NCI-H2029 treated with DMSO at 0.1 percent for 48 hours (cell line): ENCODE measurements around the gene SHISAL2A.

ENCODE experiments used
- DNase-seq: peaks from one replicate; lab custom pipeline; 2025; lab: John Stamatoyannopoulos, UW

The SHISAL2A gene

GRCh38 chr1:52632732-52633290 is at the start of gene SHISAL2A:
Gene SHISAL2A (plus strand): TSS chr1:52633168. CDS start chr1:52633494, 326 bp downstream.
- DNase-seq: no peak

DNA sequence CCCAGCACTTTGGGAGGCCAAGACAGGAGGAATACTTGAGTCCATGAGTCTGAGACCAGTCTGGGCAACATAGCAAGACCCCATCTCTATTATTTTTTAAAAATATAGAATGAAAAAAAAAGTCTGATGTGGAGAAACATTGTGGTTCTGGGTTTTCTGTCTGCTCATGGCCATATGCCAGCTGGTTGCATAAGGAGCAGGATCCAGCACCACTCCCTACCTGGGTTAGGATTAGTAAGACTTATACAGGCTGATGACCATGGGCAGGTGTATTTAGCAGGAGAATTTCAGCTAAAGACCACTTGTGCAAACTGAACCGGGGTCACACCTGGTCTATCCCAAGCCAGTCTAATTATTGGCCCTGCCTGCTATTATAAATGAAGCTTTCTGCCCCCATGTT is 47.5 kb upstream of the SHISAL2A start:
- DNase-seq: no peak

DNA sequence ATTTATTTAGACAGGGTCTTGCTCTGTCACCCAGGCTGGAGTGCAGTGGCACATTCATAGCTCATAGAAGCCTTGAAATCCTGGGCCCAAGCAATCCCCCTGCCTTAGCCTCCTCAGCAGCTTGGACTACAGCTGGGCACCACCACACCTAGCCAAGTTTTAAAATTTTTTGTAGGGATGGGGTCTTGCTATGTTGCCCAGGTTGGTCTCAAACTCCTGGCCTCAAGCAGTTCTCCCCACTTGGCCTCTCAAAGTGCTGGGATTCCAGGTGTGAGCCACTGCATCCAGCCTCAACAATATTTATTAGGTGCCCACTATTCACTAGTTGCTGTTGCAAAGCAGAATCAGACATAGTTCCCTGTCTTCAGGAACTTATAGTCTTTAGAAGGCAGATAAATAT is 44.9 kb upstream of the SHISAL2A start:
- no peak for DNase-seq

GRCh38 chr1:52588535-52588934 is 44.4 kb upstream of the SHISAL2A start:
- DNase-seq: no peak

DNA sequence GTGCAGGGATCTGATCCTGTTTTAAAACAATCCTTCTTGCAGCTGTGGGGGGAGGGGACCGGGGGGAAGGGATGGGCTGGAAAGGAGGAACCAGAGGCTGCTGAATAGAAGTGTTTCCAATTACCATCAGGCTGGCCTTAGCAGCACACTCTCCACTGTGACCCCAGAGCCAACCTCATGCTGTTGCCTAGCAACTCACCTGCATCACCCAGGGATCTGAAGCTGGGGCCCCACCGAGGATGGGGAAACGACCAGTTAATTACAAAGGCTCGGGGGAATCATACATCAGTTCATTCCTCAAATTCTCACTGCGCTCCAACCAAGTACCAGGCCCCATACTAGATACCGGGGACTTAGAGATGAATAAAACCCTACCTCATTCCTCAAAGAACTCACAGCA is 42.7 kb upstream of the SHISAL2A start:
- no peak for DNase-seq

GRCh38 chr1:52592637-52593323 is 40.2 kb upstream of the SHISAL2A start:
- DNase-seq: no peak

DNA sequence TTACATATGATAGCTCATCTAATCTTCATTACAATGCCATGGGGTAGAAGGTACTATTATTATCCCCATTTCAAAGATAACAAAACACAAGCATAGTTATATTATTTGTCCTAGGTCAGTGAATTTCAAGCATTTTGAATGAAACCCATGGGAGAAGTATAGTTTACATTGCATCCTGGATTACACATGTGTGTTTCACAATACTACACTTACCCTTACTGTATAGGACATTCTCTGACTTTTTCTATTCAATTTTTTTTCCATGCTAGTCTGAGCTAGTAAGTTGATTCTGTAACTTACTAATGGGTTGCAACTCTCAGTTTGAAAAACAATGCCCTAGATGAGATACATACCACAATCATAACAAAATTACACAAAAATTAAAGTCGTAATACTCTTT is 39.5 kb upstream of the SHISAL2A start:
- DNase-seq: no peak

GRCh38 chr1:52595061-52595460 is 37.9 kb upstream of the SHISAL2A start:
- no peak for DNase-seq

DNA sequence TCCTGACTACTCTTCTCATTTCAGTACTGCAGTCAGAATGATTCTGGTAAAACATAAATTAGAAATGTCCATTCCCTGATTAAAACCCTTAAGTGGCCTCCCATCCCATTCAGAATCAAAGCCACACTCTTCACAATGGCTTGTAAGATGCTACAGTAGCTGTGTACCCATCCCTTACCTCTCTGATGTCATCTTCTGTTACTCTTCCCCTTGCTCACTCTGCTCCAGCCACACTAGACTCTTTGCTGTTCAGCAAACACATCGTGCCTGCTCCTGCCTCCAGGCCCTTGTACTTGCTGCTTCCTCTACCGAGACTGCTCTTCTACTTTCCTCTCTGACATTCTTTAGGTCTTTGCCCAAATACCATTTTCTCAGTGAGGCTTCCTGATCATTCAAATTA is 35.1 kb upstream of the SHISAL2A start:
- DNase-seq: no peak

DNA sequence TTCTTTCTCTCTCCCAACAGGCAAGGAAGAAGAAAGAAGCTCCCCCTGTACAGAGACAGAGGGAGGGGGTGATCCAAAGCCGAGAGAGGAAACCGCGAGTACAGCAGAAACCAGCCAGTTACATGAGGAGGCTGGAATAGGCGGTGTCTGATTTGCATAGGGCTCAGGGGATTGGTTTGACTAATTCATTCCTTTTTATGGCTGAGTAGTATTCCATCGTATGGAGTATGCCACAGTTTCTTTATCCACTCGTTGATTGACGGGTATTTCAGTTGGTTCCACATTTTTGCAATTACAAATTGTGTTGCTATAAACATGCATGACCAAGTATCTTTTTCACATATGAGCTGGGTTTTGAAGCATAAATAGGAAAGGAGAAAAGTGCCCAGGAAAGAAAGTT is 34.2 kb upstream of the SHISAL2A start:
- DNase-seq: no peak

DNA sequence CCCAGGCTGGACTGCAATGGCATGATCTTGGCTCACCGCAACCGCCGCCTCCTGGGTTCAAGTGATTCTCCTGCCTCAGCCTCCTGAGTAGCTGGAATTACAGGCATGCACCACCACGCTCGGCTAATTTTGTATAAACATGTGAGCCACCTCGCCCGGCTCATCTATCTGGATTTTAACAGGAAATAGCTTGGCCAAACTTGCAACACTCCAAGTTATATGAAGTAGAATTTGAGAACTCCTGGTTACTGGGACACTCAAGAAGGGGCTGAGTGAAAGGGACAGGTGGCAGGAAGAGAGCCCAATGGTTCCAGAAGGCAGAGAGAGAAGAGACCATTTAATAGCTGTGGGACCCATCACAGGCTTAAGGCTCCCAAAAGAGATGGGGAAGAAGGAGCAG is 33.7 kb upstream of the SHISAL2A start:
- DNase-seq: no peak

DNA sequence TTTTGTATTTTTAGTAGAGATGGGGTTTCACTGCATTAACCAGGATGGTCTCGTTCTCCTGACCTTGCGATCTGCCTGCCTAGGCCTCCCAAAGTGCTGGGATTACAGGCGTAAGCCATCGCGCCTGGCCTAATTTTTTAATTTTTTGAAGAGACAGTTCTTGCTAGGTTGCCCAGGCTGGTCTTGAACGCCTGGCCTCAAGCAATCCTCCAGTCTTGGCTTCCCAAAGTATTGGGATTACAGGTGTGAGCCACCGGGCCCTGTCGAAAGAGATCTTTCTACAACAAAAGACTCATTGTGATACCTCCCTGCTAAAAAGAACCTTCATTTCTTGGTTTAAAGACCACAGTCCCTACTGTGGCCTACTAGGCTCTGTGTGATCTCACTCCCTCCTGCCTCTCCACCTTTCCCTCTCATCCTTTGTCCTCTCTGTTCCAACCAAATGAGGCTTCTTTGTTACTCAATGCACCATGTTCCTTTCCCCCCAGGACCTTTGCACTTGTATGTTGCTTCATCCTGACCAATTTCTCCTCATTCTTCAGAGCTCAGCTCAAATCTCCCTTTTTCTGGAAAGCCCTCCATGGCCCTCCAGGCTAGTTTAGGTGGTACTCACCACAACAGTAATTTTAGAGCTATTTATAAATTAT is 32.3 kb upstream of the SHISAL2A start:
- DNase-seq: no peak

- DNase-seq: no peak
Observed at GRCh38 chr1:52601519-52601918, 31.4 kb upstream of the SHISAL2A start.

GRCh38 chr1:52601991-52602855 is 30.7 kb upstream of the SHISAL2A start, which contains the start of gene GPX7:
Gene GPX7 (plus strand): TSS chr1:52602371. CDS start chr1:52602410, 39 bp downstream.
- DNase-seq: no peak

- DNase-seq: no peak
Observed at GRCh38 chr1:52602856-52603600, 29.9 kb upstream of the SHISAL2A start.

DNA sequence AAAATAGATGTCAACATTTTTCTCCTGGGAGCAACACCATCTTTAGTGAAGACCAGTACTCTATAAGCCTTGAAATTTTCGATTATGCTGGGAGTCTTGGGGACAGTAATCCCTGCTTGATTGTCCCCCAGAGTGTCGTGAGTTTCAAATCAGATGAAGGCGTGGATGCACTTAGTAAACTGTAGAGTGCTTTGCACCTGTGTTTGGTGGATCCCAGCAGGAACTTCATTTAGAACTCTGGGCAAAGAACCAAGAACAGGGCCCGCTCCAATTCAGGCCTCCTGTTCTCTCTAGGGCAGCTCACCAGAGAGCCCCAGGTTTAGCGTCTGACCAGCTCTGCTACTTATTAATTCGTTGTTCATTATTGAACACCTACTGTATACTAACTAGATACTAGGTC is 29.3 kb upstream of the SHISAL2A start:
- no peak for DNase-seq

DNA sequence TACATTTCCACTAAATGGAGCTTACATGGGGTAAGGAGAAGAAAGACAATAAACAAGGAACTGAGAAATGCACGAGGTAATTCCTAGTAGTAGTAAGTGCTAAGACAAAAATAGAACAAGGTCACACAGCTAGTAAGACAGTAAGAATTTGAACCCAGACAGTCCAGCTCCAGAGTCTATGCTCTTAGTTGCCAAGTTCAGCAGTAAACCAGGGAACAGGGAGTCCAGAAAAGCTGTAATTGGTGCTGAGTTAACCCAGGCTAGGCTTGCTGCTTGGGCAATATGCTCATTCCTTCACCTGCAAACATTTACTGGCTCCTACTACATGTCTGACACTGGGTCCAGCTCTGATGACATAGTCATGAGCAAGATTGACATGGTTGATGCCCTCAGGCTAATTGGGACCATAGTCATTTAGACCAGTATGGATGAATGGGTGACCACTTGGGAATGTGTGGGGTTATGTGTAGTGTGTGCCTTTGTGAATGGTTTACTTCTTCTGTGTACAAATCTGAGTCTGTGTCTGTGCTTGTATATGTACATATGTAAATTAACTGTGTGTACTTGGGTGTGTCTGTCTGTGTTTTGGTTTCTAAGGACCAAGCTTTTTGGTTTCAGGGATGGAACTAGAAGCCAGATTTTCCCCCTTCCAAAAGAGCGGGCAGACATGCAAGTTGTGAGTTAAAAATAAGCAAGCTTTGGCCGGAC is 28.8 kb upstream of the SHISAL2A start:
- no peak for DNase-seq

DNA sequence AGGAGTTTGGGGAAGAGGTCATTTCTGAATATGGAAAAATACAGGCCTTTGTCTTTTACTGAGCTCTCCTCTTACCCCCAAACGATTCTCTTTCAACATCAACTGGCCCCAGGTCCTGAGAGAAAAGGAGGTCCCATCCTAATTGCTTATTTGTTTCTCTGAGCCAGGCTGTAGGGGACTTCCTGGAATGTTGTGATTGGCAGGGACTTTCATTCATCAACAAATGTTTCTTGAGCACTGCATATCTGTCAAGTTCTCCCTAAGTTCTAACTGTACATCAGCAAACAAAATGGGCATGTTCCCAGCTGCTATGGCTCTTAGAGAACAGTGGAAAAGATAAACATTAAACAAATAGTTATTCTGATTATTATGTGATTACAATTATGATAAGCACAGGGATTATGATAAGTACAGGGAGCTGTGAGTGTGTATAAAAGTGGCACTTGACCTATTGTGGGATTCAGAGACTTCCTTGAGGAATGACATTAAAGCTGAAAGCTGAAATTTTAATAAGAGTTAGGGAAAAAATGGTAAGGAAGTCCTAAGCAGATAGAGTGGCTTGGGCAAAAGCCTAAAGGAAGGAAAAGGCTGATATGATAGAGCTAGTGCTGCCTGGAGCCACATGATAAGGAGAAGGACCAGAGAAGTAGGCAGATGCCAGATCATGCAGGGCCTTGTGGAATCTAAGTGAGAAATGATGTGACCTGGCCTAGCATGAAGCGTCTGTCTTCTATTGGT is 19.2 kb upstream of the SHISAL2A start:
- DNase-seq: no peak

DNA sequence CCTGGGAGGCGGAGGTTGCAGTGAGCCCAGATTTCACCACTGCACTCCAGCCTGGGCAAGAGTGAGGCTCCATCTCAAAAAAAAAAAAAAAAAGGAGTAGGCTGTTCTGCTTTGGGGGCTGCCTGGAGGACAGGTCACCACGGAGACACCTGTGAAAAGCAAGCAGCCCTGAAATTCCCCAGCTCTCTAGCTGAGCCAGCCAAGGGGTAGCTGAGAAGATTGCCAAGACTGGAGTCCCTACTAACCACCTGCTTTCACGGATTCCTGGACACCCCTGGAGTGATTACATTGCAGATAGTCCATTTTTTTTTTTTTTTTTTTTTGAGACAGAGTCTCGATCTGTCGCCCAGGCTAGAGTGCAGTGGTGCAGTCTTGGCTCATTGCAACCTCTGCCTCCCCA is 18.3 kb upstream of the SHISAL2A start:
- DNase-seq: no peak

DNA sequence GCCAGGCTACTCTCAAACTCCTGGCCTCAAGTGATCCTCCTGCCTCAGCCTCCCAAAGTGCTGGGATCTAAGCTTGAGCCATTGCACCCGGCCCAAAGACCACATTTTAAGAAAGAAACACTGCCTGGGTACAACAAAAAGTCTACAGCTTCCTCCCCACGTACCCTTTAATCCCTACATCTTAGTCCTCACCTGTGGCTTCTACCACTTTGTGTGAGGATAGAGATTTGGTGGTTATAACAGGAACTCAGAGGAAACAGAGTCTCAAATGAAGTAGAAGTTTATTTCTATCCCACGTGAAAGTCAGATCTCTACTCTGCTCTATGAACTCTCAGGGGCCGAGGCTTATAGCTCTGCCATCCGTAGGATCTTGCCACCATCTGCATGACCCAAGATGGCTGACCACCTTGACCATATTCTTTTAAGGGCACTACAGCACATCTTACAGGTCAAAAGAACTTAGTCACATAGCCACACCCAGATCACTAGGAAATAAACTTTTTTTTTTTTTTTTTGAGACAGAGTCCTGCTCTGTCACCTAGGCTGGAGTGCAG is 17.4 kb upstream of the SHISAL2A start:
- no peak for DNase-seq
